ENCODE results near the gene WNK2. TPM values are rescaled to one million over a fixed set of nuclear protein-coding genes. Genes with fewer than 3 reads are reported as not detected.

WNK2 gene
- polyA plus RNA-seq, 3 donors, result 0.40 TPM; not detected in 2

- Histone ChIP-seq H3K4me1 (ENCODE audit: control insufficient read depth in 1 of 2, insufficient read depth in 2 of 2, low read length in 2 of 2) (peaks cover 9 to 11% of the 10 kb centered on the region in 2 donors), H2AFZ (ENCODE audit: insufficient read depth, low read depth, low read length, poor library complexity, severe bottlenecking) (no peak overlapping the region), H3K9me3 (replicated peaks in 1 of 2; ENCODE audit: control insufficient read depth in 1 of 2, insufficient read depth in 1 of 2, low read length in 2 of 2) (no peaks in the 10 kb centered on the region), H3K79me2 (ENCODE audit: insufficient read depth, low read length) (no peaks in the 10 kb centered on the region), H4K20me1 (ENCODE audit: insufficient read depth, low read length) (no peaks in the 10 kb centered on the region), H3K4me3 (replicated peaks in 1 of 3; ENCODE audit: low read depth in 2 of 3, low read length in 3 of 3) (no peak overlapping the region), H3K9ac (ENCODE audit: insufficient read depth, low read length, poor library complexity, severe bottlenecking) (no peak overlapping the region), H3K27me3 (ENCODE audit: control insufficient read depth in 2 of 2, insufficient read depth in 2 of 2, low read length in 2 of 2) (no peaks in the 10 kb centered on the region), H3K4me2 (replicated peaks; ENCODE audit: extremely low read depth, low read length, poor library complexity, severe bottlenecking) (no peak overlapping the region), H3K27ac (ENCODE audit: low read depth in 1 of 2, low read length in 2 of 2) (no peak overlapping the region), H3K36me3 (replicated peaks in 1 of 2; ENCODE audit: control insufficient read depth in 1 of 2, insufficient read depth in 2 of 2, low read length in 2 of 2) (no peaks in the 10 kb centered on the region)
- H3K36me3 Mint-ChIP-seq, result no peaks in the 10 kb centered on the region
- H3K9me3 Mint-ChIP-seq, result no peaks in the 10 kb centered on the region
- WGBS (ENCODE audit: insufficient coverage), result 97% methylated on average over 15 of the region's 15 CpGs
- peaks cover 9% of the 10 kb centered on the region for H3K4me1 Mint-ChIP-seq
- peak in 1 of 3 donors; percentile 0 for DNase-seq
- peak overlapping the region in 1 of 7 donors; percentile 41 for H3K27ac Mint-ChIP-seq
- intact Hi-C loops (cut with micrococcal nuclease), result loop anchor here (10.0 kb wide), 1 partner anchor 201 kb away; no protein-coding TSS in a partner anchor
- TF ChIP-seq CTCF (IDR thresholded peaks at IDR 0.05), result no peak
- peaks cover 2 to 14% (median 11%) of the 10 kb centered on the region in 3 donors for H3K27me3 Mint-ChIP-seq (ENCODE audit: low read depth in 3 of 3)
- no peak overlapping the region for H3K4me3 Mint-ChIP-seq
These were observed 121.6 kb downstream of the WNK2 start for GRCh38 chr9:93305497-93306020.

DNA sequence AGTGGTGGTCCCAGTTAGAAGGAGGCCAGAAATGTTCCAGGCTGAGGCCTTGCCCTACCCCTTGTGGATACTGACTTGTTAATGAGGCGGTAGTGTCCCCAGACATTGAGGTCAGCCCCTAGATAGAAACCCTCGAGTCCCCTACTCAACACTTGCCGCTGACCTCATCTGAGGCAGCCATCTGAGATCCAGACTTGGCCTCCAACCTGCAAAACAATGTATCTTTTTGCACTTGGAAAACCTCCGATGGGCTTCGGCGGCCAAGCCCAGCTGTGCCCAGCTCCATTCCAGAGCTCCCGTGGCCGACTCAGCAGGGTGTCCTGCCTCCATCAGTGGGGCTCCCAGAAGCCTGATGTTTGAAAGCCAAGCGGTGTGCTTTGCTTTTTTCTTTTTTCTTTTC, 122.1 kb downstream of the WNK2 start:
- Mint-ChIP-seq H3K36me3 (no peaks in the 10 kb centered on the region), H3K4me1 (peaks cover 9% of the 10 kb centered on the region), H3K9me3 (no peaks in the 10 kb centered on the region), H3K27me3 (ENCODE audit: low read depth in 3 of 3) (peaks cover 3 to 17% (median 9%) of the 10 kb centered on the region in 3 donors), H3K4me3 (no peak overlapping the region), H3K27ac (no peak overlapping the region)
- no peak overlapping the region for H2AFZ ChIP-seq (ENCODE audit: insufficient read depth, low read depth, low read length, poor library complexity, severe bottlenecking)
- H3K9ac ChIP-seq (ENCODE audit: insufficient read depth, low read length, poor library complexity, severe bottlenecking), result no peak overlapping the region
- no peaks in the 10 kb centered on the region for H3K36me3 ChIP-seq (replicated peaks in 1 of 2; ENCODE audit: control insufficient read depth in 1 of 2, insufficient read depth in 2 of 2, low read length in 2 of 2)
- H3K27ac ChIP-seq (ENCODE audit: low read depth in 1 of 2, low read length in 2 of 2), result no peak overlapping the region
- H3K4me3 ChIP-seq (replicated peaks in 1 of 3; ENCODE audit: low read depth in 2 of 3, low read length in 3 of 3), result no peak overlapping the region
- DNase-seq, result no peak
- no peaks in the 10 kb centered on the region for H3K9me3 ChIP-seq (replicated peaks in 1 of 2; ENCODE audit: control insufficient read depth in 1 of 2, insufficient read depth in 1 of 2, low read length in 2 of 2)
- H3K4me2 ChIP-seq (replicated peaks; ENCODE audit: extremely low read depth, low read length, poor library complexity, severe bottlenecking), result no peak overlapping the region
- intact Hi-C loops (cut with micrococcal nuclease), result loop anchor here (10.0 kb wide), 1 partner anchor 201 kb away; no protein-coding TSS in a partner anchor
- no peaks in the 10 kb centered on the region for H3K27me3 ChIP-seq (ENCODE audit: control insufficient read depth in 2 of 2, insufficient read depth in 2 of 2, low read length in 2 of 2)
- WGBS (ENCODE audit: insufficient coverage), result 97% methylated on average over 7 of the region's 9 CpGs
- H3K4me1 ChIP-seq (ENCODE audit: control insufficient read depth in 1 of 2, insufficient read depth in 2 of 2, low read length in 2 of 2), result peaks cover 9 to 11% of the 10 kb centered on the region in 2 donors
- no peaks in the 10 kb centered on the region for H3K79me2 ChIP-seq (ENCODE audit: insufficient read depth, low read length)
- no peak for TF ChIP-seq CTCF (IDR thresholded peaks at IDR 0.05)
- H4K20me1 ChIP-seq (ENCODE audit: insufficient read depth, low read length), result no peaks in the 10 kb centered on the region

All from CD14-positive monocyte (primary cell).